ENCODE results near the gene IL11.
"Not testable (repeated sequence)": the region's sequence is repeated elsewhere in the genome, so short reads cannot be mapped to it uniquely, and the experiment has no call there.

DNA sequence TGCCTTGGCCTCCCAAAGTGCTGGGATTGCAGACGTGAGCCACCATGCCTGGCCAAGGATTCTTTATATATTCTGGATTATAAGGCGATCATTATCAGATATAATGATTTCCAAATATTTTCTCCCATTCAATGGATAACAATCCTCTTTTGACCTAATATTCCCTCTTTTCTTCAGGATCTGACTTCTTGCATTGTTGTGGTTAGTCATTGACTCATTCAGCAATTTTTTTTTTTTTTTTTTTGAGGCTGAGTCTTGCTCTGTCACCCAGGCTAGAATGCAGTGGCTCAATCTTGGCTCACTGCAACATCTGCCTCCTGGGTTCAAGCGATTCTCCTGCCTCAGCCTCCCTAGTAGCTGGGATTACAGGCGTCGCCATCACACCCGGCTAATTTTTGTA is 40.5 kb downstream of the IL11 start:
- not testable (repeated sequence) for TF ChIP-seq POLR2A (IDR thresholded peaks at IDR 0.05)
- TF ChIP-seq, protein P1, sequence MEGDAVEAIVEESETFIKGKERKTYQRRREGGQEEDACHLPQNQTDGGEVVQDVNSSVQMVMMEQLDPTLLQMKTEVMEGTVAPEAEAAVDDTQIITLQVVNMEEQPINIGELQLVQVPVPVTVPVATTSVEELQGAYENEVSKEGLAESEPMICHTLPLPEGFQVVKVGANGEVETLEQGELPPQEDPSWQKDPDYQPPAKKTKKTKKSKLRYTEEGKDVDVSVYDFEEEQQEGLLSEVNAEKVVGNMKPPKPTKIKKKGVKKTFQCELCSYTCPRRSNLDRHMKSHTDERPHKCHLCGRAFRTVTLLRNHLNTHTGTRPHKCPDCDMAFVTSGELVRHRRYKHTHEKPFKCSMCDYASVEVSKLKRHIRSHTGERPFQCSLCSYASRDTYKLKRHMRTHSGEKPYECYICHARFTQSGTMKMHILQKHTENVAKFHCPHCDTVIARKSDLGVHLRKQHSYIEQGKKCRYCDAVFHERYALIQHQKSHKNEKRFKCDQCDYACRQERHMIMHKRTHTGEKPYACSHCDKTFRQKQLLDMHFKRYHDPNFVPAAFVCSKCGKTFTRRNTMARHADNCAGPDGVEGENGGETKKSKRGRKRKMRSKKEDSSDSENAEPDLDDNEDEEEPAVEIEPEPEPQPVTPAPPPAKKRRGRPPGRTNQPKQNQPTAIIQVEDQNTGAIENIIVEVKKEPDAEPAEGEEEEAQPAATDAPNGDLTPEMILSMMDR (IDR thresholded peaks at IDR 0.05 in 4 of 5, conservative IDR thresholded peaks at IDR 0.05 in 1 of 5): not testable (repeated sequence)
